ENCODE data around the gene TRIM47. TPM values are rescaled to one million over a fixed set of nuclear protein-coding genes. Genes with fewer than 3 reads are reported as not detected.

The TRIM47 gene
- total and polyA plus RNA-seq, 2 of the 13 experiments (the other 11 are each of a cell fraction or from before 2014, with no cell fraction given): 33.5 to 82.0 TPM

DNA sequence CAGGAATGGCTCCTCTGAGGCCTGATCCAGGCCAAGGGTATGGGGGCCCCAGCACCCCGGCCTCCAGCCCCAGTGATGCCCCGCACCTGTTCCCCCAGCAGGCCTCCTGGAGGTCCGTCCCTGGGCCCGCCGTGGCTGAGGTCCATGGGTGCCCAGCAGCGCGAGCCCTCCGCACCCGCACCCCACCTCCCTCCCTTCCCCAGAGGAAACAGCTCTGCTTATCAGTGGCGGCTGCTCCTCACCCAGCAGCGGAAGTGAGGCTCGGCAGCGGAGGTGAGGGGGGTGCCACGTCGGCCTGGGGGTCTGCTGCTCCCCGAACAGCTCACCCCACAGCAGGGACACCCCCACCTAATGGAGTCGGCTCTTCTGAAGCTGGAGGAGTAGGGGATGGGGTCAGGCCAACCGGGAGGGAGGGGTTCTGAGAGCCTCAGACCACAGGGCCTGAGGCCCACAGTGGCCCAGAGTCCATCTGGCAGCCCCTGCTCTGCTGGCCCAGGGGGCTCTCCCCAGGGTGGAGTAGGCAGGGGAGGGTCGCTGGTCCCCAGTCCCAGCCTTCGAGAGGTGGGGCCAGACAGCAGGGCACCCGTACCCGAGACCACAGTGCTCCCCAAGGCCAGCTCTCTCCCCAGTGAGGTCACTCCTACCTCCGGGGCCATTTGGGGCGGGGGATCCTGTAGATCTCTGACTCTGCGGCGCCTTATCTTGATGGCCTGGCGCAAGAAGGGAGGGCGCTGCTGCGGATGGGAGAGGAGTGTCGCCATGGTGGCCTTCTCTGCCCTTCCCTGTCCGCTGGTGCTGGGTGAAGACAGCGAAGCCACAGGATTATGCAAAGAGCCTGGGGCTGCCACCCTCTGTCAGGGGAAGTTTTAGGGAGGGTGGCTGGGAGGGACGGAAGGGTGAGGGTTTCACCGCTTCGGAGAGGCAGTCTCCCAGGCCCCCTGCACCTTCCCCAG is 34.5 kb downstream of the TRIM47 start, which contains the start of gene UNC13D (continued):
- TF ChIP-seq, protein P1, sequence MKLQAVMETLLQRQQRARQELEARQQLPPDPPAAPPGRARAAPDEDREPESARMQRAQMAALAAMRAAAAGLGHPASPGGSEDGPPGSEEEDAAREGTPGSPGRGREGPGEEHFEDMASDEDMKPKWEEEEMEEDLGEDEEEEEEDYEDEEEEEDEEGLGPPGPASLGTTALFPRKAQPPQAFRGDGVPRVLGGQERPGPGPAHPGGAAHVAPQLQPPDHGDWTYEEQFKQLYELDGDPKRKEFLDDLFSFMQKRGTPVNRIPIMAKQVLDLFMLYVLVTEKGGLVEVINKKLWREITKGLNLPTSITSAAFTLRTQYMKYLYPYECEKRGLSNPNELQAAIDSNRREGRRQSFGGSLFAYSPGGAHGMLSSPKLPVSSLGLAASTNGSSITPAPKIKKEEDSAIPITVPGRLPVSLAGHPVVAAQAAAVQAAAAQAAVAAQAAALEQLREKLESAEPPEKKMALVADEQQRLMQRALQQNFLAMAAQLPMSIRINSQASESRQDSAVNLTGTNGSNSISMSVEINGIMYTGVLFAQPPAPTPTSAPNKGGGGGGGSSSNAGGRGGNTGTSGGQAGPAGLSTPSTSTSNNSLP (IDR thresholded peaks at IDR 0.05; ENCODE audit: low read depth, low read length): no peak
- TF ChIP-seq, protein P2, sequence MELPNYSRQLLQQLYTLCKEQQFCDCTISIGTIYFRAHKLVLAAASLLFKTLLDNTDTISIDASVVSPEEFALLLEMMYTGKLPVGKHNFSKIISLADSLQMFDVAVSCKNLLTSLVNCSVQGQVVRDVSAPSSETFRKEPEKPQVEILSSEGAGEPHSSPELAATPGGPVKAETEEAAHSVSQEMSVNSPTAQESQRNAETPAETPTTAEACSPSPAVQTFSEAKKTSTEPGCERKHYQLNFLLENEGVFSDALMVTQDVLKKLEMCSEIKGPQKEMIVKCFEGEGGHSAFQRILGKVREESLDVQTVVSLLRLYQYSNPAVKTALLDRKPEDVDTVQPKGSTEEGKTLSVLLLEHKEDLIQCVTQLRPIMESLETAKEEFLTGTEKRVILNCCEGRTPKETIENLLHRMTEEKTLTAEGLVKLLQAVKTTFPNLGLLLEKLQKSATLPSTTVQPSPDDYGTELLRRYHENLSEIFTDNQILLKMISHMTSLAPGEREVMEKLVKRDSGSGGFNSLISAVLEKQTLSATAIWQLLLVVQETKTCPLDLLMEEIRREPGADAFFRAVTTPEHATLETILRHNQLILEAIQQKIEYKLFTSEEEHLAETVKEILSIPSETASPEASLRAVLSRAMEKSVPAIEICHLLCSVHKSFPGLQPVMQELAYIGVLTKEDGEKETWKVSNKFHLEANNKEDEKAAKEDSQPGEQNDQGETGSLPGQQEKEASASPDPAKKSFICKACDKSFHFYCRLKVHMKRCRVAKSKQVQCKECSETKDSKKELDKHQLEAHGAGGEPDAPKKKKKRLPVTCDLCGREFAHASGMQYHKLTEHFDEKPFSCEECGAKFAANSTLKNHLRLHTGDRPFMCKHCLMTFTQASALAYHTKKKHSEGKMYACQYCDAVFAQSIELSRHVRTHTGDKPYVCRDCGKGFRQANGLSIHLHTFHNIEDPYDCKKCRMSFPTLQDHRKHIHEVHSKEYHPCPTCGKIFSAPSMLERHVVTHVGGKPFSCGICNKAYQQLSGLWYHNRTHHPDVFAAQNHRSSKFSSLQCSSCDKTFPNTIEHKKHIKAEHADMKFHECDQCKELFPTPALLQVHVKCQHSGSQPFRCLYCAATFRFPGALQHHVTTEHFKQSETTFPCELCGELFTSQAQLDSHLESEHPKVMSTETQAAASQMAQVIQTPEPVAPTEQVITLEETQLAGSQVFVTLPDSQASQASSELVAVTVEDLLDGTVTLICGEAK (IDR thresholded peaks at IDR 0.05): no peak
- TF ChIP-seq, protein P2 (CRISPR knock-in tag; IDR thresholded peaks at IDR 0.05): no peak; the same call in 1 of the 2 replicates
- TF ChIP-seq ZSCAN25 (CRISPR knock-in tag; IDR thresholded peaks at IDR 0.05) (peak; percentile 70), ZNF577 (CRISPR knock-in tag; IDR thresholded peaks at IDR 0.05; ENCODE audit: borderline replicate concordance, low read depth) (0 out of 2 replicates have a peak, but pooled peaks have one; percentile 36), ZNF589 (CRISPR knock-in tag; conservative IDR thresholded peaks at IDR 0.05) (no peak; the same call in 1 of the 2 replicates), ZNF496 (CRISPR knock-in tag; IDR thresholded peaks at IDR 0.05; ENCODE audit: insufficient replicate concordance) (no peak), ZMAT3 (CRISPR knock-in tag; conservative IDR thresholded peaks at IDR 0.05) (peak; percentile 19; the same call in 1 of the 2 replicates), MED1 (CRISPR knock-in tag; IDR thresholded peaks at IDR 0.05) (peak; percentile 49; the same call in 1 of the 2 replicates), SRY (CRISPR knock-in tag; IDR thresholded peaks at IDR 0.05) (no peak; the same call in 1 of the 2 replicates), RELA (CRISPR knock-in tag; IDR thresholded peaks at IDR 0.05) (no peak), ELF4 (CRISPR knock-in tag; IDR thresholded peaks at IDR 0.05; ENCODE audit: borderline replicate concordance) (no peak)
- TF ChIP-seq, protein P3, sequence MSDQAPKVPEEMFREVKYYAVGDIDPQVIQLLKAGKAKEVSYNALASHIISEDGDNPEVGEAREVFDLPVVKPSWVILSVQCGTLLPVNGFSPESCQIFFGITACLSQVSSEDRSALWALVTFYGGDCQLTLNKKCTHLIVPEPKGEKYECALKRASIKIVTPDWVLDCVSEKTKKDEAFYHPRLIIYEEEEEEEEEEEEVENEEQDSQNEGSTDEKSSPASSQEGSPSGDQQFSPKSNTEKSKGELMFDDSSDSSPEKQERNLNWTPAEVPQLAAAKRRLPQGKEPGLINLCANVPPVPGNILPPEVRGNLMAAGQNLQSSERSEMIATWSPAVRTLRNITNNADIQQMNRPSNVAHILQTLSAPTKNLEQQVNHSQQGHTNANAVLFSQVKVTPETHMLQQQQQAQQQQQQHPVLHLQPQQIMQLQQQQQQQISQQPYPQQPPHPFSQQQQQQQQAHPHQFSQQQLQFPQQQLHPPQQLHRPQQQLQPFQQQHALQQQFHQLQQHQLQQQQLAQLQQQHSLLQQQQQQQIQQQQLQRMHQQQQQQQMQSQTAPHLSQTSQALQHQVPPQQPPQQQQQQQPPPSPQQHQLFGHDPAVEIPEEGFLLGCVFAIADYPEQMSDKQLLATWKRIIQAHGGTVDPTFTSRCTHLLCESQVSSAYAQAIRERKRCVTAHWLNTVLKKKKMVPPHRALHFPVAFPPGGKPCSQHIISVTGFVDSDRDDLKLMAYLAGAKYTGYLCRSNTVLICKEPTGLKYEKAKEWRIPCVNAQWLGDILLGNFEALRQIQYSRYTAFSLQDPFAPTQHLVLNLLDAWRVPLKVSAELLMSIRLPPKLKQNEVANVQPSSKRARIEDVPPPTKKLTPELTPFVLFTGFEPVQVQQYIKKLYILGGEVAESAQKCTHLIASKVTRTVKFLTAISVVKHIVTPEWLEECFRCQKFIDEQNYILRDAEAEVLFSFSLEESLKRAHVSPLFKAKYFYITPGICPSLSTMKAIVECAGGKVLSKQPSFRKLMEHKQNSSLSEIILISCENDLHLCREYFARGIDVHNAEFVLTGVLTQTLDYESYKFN (CRISPR knock-in tag; conservative IDR thresholded peaks at IDR 0.05): peak; percentile 51

Measured in HepG2 (cell line).